Hepatocyte (in vitro differentiated cells): ENCODE data around the gene CDK6.

ENCODE experiments used
- CTCF ChIP-seq: fragments of 200-600 bp; sonication (generic); IDR thresholded peaks from 2 replicates; pipeline ENCODE4 v1.5.1; 2016; ENCODE audit warnings: antibody characterized with exemption, mild to moderate bottlenecking; ENCODE audit not compliant: poor library complexity
- EZH2 ChIP-seq: fragments of 200-600 bp; sonication (generic); IDR thresholded peaks from 2 replicates; pipeline ENCODE4 v1.6.1; 2016; ENCODE audit warnings: antibody characterized with exemption, mild to moderate bottlenecking, borderline replicate concordance

DNA sequence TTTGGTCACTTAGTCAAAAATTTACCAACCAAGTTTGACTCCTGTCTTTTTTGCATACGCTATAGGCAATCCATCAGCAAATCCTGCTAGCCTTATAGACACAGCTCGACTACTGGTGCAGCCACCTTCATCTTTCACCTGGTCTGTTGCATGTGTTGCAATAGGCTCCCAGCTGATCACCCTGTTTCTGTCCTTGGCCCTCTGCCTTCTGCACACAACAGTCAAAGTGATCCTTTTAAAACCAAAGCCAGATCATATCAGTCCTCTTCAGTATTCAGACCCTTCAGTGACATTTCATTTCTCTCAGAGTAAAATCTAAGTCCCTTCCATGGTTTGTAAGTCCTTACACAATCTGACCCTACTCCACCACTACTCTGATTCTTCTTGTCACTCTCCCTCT, 10.9 kb upstream of the CDK6 start:
- no peak for TF ChIP-seq CTCF
- TF ChIP-seq EZH2 = no peak
